ENCODE data around the gene KBTBD3. TPM values are rescaled to one million over a fixed set of nuclear protein-coding genes. Genes with fewer than 3 reads are reported as not detected.

Gene KBTBD3
- total and polyA plus RNA-seq, 3 donors from 2014 or later, result 6.8 to 15.6 (median 8.5) TPM

DNA sequence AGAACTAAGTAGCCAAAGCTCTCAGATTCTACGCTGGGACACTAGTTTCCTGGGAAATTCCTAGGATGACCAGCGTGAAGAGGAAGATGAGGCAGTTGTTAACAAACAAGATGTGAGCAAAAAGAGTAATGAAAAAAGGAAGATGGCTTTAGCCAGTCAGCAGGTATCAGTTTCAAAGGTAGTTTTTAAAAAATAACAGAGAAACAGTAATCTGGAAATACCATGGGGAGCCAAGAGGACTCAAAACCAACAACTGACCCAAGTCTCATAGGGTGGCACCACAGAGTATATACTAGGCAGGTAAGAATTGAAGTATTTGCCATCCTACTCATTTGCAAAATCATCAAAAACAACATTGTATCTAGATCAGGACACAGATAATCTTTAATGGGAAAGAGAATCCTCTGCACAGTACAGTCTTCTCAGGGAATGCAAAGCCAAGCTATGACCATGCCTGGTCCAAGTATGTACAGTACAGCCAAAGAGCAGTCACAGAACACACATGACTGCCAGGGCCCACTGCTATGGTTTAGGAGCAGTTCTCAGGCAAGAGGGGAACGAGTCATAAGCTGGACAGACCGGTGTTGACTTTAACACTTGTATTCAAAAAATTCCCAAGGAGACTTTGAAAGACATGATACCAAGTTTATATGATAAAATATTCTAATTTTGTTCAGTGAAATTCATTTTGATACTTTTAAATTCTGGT is 75.7 kb downstream of the KBTBD3 start:
- intact Hi-C loops (cut with DNase I; ENCODE audit: low total_unique reads), result no loop called here
- Histone ChIP-seq H3K27ac (no peak overlapping the region), H3K4me1 (no peaks in the 10 kb centered on the region), H3K36me3 (ENCODE audit: low read depth, missing control alignments) (no peaks in the 10 kb centered on the region), H3K4me3 (no peak overlapping the region), H3K9me3 (no peaks in the 10 kb centered on the region), H3K27me3 (no peaks in the 10 kb centered on the region)
- no peak for TF ChIP-seq POLR2A (IDR thresholded peaks at IDR 0.05)
- TF ChIP-seq, protein P1, sequence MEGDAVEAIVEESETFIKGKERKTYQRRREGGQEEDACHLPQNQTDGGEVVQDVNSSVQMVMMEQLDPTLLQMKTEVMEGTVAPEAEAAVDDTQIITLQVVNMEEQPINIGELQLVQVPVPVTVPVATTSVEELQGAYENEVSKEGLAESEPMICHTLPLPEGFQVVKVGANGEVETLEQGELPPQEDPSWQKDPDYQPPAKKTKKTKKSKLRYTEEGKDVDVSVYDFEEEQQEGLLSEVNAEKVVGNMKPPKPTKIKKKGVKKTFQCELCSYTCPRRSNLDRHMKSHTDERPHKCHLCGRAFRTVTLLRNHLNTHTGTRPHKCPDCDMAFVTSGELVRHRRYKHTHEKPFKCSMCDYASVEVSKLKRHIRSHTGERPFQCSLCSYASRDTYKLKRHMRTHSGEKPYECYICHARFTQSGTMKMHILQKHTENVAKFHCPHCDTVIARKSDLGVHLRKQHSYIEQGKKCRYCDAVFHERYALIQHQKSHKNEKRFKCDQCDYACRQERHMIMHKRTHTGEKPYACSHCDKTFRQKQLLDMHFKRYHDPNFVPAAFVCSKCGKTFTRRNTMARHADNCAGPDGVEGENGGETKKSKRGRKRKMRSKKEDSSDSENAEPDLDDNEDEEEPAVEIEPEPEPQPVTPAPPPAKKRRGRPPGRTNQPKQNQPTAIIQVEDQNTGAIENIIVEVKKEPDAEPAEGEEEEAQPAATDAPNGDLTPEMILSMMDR (IDR thresholded peaks at IDR 0.05), result no peak
- no peak for DNase-seq
- WGBS, 2 donors, result 92 to 99% methylated on average over 4 of the region's 4 CpGs

Other genes with a start within 250 kb of the KBTBD3 start
- gene MSANTD4, start 55.1 kb downstream of the KBTBD3 start, total RNA-seq, result 10 to 100 TPM; 20.7 to 34.4 TPM
- 15.5 TPM for gene MSANTD4, start 55.1 kb downstream of the KBTBD3 start, polyA plus RNA-seq (ENCODE audit: insufficient read depth, low read depth, low replicate concordance)
- 10 to 100 TPM; 52.2 to 56.7 TPM for gene AASDHPPT, start 315 bp upstream of the KBTBD3 start, total RNA-seq
- gene AASDHPPT, start 315 bp upstream of the KBTBD3 start, polyA plus RNA-seq (ENCODE audit: insufficient read depth, low read depth, low replicate concordance), result 72.3 TPM